Vagina (tissue), 2 donors: ENCODE results near the gene PIK3R5.

Experiments used
- POLR2AphosphoS5 ChIP-seq, 2 donors: sonication (generic); formaldehyde crosslinking; IDR thresholded peaks; one replicate each; pipeline ENCODE4 v1.9.0; 2017; ENCODE audit warnings: antibody characterized with exemption in 2 of 2, mild to moderate bottlenecking in 2 of 2, low read depth in 1 of 2; ENCODE audit not compliant: insufficient read depth in 1 of 2
- TF ChIP-seq, protein P1 (sequence below), 3 experiments: fragments of 450-650 bp in 2 of 3; fragments of 200-600 bp in 1 of 3; sonication (generic) in 1 of 3; IDR thresholded peaks; one replicate each; pipeline ENCODE4 v1.5.1; 2017 to 2019; ENCODE audit warnings: antibody characterized with exemption in 3 of 3, mild to moderate bottlenecking in 2 of 3, moderate library complexity in 2 of 3

DNA sequence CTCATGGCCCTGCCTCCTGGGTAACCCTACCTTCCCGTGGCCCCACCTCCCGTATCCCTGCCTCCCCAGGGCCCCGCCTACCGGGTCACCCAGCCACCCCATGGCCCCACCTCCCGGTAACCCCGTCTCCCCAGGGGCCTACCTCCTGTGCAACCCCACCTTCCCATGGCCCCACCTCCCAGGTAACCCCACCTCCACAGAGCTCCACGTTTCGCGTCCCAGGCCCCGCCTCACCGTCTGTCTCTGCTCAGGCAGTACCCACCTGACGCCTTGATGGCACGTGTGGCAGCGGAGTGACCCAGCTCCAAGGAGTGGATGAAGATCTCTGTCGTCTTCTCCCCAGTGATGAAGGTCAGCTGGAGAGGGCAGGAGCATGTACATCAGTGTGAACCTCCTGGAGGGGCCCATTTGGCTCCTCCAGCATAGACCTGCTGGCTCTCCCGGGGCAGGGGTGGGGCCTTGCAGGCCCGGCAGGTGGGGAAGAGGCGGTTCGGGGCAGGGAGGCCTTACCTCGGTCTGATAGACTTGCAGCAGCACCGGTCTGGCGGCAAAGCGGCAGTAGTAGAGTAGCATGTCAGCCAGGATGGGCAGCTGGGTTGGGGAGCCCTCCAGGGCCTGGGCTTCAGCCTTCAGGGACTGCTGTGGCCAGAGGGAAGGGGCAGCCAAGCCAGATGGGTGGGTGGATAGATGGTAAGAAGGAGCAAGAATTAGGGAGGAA lies 79.4 kb downstream of the PIK3R5 start:
- TF ChIP-seq, protein P1, sequence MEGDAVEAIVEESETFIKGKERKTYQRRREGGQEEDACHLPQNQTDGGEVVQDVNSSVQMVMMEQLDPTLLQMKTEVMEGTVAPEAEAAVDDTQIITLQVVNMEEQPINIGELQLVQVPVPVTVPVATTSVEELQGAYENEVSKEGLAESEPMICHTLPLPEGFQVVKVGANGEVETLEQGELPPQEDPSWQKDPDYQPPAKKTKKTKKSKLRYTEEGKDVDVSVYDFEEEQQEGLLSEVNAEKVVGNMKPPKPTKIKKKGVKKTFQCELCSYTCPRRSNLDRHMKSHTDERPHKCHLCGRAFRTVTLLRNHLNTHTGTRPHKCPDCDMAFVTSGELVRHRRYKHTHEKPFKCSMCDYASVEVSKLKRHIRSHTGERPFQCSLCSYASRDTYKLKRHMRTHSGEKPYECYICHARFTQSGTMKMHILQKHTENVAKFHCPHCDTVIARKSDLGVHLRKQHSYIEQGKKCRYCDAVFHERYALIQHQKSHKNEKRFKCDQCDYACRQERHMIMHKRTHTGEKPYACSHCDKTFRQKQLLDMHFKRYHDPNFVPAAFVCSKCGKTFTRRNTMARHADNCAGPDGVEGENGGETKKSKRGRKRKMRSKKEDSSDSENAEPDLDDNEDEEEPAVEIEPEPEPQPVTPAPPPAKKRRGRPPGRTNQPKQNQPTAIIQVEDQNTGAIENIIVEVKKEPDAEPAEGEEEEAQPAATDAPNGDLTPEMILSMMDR (IDR thresholded peaks at IDR 0.05) = no peak
- TF ChIP-seq POLR2AphosphoS5 (IDR thresholded peaks at IDR 0.05; ENCODE audit: insufficient read depth in 1 of 2, low read depth in 1 of 2) = no peak
